ENCODE measurements around the gene C2CD4D.
"Not testable (repeated sequence)": the region's sequence is repeated elsewhere in the genome, so short reads cannot be mapped to it uniquely, and the experiment has no call there.

DNA sequence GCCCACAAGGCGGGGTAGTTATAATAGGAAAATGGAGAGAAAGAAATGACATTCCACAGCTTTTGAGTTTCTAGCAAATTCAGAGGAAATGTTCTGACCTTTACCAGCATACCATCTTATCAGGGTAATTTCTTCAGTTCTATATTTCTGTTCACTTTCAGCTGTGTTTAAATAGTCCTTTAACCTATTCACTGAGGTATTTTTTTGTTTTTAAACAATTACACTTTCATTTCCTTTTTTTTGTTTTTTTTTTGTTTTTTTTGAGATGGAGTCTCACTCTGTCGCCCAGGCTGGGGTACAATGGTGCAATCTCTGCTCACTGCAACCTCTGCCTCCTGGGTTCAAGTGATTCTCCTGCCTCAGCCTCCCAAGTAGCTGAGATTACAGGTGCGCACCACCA lies 44.8 kb upstream of the C2CD4D start:
- TF ChIP-seq, protein P1, sequence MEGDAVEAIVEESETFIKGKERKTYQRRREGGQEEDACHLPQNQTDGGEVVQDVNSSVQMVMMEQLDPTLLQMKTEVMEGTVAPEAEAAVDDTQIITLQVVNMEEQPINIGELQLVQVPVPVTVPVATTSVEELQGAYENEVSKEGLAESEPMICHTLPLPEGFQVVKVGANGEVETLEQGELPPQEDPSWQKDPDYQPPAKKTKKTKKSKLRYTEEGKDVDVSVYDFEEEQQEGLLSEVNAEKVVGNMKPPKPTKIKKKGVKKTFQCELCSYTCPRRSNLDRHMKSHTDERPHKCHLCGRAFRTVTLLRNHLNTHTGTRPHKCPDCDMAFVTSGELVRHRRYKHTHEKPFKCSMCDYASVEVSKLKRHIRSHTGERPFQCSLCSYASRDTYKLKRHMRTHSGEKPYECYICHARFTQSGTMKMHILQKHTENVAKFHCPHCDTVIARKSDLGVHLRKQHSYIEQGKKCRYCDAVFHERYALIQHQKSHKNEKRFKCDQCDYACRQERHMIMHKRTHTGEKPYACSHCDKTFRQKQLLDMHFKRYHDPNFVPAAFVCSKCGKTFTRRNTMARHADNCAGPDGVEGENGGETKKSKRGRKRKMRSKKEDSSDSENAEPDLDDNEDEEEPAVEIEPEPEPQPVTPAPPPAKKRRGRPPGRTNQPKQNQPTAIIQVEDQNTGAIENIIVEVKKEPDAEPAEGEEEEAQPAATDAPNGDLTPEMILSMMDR (conservative IDR thresholded peaks at IDR 0.05): not testable (repeated sequence)
- not testable (repeated sequence) for TF ChIP-seq EZH2 (IDR thresholded peaks at IDR 0.05; ENCODE audit: low read depth)
